RPMI8226 (cell line): ENCODE results near the gene NEU4.
"Not testable (repeated sequence)": the region's sequence is repeated elsewhere in the genome, so short reads cannot be mapped to it uniquely, and the experiment has no call there.

Source experiments
- DNase-seq: peaks from one replicate; pipeline ENCODE4 v3.0.0-alpha.2; 2015

The NEU4 gene

DNA sequence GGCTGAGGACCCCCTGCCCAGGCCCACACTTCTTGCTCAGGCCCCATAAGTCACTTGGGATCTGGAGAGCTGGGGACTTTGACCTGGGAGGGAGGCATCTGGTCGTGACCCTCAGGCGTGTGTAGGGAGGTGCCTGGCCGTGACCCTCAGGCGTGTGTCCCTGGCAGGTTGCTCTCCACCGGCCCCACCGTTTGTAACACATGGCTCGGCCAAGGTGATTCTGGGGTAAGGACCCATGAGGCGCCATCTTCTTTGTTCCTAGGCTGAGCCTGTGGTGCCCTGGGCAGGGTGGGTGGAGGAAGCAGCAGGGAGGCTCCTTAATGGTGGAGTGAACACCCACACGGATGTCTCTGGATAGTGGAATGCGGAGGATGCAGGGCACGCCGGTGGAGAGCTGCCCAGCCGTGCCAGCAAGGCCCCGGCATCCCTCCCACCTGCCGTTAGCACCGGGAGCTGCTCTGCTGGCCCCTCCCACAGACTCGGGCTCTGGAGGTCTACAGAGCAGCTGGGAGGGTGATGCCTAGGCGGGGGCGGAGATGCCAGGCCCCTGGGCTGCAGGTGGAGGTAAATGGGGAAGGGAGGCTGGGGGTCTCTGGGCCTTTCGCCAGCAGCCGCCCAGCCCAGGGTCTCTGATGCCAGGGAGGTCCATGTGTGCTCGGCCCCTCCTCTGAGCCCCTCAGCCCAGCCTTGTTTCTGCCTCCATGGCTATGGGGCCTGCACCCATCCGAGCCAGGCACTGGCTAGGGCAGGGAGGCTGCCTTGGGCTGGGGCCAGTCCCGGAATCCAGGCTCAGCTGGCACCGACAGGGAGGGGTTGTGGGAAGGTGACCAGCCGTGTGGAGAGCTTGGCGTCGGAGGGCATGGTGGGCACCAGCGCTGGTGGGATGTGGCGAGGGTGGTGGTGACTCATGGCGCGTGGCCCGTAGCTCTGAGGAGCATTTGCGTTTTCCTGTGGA, 33.5 kb upstream of the NEU4 start:
- DNase-seq = no peak

DNA sequence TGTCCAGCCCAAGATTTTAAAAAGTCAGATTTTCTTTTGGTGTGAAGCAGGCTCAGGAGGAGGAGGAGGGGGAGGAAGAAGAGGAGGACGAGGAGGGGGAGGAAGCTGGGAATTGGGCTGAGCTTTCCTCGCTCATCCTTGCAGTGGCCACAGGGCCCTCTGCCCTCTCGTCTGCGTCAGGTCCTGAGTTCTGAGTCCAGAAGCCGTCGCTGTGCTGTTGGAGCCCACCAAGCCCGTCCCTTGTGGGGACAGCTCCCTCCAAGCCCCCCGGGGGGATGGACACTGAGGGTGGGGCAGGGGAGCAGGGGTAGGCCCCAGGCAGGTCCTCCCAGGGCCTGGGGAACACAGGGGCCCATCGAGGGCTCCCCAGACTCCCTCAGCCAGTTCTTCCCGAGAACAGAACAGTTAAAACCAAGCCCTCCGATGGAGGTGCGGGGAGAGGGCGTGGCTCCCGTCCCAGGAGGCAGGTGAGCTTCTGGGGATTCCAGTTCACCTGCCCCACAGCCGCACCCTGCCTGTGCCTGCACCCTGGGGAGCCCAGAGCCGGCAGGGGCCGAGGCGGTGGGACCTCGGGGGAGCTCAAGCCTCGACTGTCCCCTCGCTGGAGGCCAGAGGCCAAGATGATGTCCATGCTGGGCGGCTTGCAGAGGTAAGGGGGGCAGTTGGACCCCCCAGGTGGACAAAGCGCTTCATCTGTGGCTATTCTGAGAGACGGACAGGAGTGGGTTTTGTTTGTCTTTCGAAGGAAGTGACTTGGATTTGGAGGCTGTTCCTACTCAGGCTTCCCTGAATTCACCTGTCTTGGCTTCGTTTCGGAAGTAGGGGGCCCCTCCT, 32.4 kb upstream of the NEU4 start, which contains the start of gene GAL3ST2:
GAL3ST2 (plus strand) TSS at position 487 of the 834 bp plus-strand sequence; CDS start at position 621, 134 bp downstream.
- no peak for DNase-seq

DNA sequence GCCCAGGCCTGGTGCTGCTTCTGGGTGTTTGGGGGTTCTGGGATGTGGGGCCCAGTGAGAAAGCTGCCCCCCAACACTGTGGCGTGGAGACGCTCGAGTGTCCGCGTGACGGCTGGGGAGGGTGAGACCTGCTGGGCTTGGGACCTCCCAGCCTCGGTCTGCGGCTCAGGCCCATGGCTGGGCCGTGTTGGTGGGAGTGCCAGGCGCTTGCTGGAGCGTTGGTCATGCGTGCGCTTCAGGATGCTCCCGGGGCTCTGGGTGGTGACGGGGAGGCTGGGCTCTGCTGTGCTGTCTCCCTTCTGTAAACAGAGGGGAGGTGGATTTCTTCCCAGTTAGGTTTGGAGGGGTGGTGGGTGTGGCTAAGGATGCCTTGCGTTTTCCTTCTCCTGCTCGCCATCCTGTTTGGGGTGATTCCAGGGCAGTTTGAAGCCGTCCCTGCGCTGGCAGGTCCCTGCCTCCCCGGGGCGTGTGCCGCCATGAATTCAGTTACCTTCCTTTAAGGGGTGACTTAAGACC, 31.8 kb upstream of the NEU4 start:
- no peak for DNase-seq

DNA sequence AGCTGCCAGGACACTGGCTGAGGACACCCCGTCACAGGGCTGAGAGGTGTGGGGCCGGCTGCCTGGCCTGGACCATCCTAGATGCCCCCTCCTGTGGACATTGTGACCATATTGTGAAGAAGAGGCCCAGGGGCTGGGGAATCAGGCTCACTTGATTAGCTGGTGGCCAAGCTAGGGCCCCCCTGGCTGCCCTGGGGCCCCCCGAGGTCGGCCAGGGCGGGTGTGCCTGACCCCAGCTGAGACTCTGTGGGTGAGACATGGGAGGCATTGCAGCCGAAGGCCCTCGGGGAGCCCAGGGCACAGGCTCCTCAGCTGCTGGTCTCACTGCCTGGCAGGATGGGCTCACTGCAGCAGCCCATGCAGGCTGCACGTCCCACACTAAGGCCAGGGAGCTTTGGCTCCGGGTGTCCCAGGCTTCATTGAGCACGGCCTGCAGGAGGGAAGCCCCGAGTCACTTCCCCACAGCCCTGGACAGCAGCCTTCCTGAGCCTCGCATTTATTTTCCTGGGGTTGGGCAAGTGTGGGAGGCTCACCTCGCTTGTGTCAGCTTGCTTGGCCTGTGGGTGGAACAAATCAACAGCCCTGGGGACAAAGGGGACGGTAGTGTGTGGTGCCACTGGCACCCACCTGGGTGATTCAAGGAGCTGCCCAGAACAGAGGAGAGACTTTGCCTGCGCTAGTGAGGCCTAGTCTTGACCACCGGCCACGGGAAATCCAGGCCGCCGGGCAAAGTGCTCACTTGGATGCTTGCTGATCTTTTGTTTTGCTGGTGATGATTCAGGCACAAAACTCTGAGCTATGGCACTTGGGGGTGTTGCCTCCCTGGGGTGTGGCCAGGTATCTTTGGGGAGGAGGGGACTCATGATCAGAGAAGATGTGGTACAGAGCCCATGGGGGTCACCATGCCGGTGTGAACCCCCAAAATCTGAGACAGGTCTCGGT, 31.0 kb upstream of the NEU4 start:
- DNase-seq = no peak

DNA sequence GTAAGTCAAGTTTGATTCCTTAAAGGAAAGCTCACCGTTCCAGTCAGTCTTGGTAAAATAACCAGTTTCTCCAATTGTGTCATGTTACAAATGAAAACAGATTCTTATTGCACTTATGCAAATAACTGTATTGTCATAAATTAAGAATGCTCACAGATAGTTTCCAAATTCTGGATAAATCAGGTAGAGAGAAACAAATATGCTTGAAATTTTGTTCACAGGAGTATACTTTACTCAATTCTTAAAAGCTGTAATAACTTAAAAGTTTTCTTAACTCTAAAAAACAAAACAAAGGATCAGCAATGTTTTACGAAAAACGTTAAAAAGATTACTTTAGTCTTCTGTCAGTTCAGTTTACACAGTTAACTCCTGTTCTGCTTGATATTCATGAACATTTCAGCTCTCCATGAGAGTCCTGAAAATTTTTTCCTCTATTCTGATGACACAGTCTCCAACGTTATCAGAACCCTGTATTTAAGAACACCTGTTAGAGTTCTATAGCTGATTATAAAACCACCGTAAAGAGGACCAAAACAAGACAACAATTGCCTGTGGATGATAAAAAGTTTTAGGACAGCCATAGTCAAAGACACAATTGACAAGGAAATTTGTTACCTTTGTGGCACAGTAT, 27.9 kb upstream of the NEU4 start:
- no peak for DNase-seq

DNA sequence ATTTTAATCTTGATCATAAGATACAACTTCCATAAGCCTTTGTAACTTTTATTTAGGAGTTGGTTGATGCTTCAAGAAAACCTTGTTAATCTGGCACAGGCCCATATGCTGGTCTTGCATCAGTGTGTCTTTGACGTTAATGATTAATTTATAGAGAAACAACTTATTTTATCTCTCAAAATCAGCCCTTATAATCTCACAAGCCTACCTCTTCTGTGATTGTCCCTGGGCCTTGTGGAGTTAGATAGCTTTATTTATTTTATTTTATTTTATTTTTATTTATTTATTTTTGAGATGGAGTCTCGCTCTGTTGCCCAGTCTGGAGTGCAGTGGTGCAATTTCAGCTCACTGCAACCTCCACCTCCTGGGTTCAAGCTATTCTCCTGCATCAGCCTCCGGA, 26.9 kb upstream of the NEU4 start:
- DNase-seq = not testable (repeated sequence)

DNA sequence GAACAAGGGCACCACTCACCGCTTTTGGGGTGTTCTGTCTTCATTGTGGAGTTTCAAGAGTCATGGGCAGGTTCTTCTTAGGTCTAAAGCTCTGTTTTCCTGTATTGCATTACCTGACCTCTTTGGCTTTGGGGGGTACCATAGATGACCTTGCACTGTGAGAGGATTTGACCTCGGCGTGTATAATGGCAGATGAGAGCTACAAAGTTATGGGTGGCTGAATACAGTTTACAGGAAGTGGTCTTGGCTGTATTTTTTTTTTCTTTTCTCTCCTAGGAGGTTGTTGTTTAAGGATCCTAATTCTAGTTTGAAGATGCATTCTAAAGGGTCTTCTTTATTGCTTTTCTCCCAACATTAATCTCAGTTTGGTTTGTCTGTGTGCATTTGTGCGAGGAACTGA, 20.9 kb upstream of the NEU4 start:
- peak; percentile 0 for DNase-seq

DNA sequence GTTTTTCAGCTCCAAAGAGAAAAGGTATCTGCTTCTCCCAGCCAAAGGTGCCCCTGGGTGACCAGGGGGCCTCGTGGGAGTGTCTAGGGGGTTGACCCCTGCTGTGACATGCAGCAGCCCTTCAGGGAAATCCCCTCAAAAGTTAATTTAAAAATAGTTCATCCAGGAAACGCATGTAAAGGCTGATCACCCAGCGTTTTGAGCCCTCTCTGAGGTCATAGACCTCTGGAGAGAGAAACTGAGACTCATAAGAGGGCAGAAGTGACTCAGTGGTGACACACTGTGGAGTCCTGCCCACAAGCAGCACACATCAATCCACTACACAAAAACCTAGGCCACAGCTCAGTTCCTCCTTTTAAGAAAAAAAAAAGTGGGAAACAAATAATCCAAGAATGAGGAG, 20.4 kb upstream of the NEU4 start:
- DNase-seq = peak; percentile 2

DNA sequence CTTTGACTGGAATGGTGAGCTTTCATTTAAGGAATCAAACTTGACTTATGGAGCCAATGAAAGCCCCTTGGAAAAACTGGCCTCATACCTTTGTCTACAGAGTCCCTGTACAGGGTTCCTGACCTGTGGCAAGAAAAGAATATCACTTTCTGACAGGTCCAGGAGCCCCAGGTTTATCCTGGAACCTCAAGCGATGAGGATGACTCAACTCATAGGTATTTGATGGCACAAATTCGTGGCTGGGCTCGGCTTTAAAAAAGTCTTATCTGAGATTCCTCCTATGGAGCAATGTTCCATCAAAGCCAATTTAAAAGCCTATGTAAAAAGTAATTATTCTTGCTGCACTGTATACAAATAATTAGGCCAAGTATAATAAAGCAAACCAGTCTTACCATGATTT, 17.6 kb upstream of the NEU4 start:
- DNase-seq = peak; percentile 1

DNA sequence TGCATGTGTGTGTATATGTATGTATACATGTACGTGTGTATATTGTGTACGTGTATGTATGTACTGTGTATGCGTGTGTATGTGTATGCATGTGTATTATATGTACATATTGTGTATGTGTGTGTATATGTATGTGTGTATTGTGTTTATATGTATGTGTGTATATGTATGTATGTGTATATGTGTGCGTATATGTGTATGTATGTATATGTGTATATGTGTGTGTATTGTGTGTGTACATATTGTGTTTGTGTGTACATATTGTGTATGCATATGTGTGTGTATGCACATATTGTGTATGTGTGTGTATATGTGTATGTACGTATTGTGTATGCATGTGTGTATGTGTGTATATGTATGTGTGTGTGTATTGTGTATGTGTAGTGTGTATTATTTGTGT, 15.6 kb upstream of the NEU4 start:
- DNase-seq = no peak

DNA sequence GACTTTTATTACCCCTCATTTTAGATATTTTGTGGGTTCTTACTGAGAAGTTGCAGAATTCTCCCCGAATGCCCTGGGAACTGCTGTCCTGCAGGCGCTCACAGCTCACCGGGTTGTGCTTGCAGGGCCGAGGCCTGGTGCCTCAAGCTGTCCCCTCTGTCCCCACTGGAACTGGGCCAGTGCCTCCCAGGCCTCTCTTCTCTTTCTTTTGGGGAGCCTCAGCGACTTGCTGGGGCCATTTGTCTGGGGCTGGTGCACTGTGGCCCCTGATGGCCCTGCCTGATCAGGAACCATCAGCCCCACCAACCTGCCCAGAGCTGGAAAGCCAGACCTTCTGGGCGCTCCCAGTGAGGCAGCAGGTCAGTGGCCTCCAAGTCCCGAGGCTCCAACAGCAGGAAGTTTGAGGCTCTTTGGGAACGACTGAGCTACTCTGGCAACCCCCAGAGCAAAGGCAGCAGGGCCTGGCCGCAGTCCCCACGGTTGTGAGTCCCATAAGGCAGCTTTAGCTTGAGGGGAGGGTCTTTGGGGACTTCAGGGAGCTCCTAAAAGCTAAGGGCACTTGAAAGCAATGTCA, 14.7 kb upstream of the NEU4 start:
- DNase-seq = peak; percentile 0

DNA sequence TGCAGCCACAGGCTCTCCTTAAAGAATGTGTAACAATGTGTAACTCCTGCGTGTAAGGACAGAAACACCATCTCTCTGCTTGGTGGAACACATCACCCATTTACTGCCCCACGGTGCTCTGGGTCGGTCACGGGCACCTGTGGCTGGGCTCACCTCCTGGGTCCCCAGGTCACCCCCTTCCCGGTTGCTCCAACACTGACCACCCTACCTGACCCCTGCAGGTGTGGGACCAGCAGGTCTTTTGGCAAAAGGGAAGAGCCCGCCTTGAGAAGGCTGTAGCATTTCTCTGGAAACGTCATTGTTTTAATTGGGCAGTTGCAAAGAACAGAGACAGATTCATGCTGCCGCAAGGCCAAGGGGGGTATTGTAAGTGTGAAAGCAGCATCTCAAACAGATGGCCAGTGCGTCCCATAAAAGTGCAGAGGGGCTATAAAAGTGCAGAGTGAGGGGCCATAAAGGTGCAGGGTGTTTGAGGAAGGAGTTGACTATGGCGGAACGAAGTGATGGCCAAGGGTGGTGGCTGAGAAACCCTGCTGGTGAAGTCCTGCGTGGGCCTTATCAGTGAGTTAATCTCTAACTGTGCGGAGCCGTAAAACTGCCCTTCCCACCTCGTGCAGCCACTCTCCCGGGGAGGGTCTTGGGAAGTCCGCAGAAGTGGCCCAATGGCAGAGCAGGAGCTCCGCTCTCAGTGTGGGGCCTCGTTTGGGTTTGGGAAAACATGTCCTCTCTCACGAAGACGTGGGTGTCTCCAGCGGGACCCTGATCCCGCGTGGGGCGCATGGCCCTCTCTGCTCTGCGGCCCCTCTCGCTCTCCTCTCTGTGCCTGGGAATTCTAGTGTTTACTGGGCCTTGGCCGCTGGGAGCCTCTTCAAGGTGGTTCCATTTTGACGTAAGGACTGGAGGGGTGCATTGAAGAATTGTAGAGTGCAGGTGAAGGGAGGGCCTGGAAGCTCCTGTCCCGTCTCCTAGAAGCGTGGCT, 13.7 kb upstream of the NEU4 start:
- peak; percentile 0 for DNase-seq

DNA sequence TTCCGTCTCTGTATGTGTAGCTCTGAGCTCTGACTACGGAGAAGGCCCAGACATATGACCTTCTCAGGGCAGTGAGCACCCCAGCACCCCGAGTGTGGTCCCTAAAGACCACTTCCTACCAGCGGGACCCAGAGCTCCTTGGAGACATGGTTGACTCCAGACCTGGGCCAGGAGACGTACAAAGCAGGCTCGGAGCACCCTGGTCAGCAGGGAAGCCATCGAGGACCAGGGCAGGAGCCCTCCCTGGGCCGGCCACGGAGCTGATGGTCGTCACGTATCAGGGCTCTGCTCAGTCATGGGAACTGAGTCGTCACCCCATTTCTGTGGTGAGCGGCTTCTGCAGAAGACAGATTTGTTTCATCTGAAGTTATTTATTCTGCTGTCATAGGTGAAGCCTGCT, 12.8 kb upstream of the NEU4 start:
- no peak for DNase-seq

DNA sequence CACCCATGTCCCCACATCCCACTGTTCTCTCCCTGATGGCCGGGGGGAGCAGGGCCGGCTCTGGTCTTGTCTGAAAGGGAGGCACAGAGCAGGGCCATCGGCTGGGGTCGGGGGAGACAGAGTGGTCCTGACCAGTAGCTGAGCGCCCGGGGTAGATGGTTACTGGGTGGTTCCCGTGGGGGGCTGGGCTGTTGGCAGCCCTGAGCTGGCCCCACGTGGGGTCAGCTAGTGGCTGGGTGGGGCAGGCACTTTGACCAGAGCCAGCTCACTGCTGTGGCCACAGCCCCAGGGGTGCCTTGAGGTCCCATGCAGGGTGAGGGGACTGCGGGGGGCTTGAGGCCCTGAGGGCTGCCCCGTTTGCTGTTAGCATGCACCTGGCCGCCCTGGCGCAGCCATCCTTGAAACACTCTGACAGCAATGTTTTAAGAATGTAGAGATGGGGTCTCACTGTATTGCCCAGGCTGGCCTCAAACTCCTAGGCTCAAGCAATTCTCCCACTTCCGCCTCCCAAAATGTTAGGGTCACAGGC, 12.3 kb upstream of the NEU4 start:
- peak; percentile 0 for DNase-seq

DNA sequence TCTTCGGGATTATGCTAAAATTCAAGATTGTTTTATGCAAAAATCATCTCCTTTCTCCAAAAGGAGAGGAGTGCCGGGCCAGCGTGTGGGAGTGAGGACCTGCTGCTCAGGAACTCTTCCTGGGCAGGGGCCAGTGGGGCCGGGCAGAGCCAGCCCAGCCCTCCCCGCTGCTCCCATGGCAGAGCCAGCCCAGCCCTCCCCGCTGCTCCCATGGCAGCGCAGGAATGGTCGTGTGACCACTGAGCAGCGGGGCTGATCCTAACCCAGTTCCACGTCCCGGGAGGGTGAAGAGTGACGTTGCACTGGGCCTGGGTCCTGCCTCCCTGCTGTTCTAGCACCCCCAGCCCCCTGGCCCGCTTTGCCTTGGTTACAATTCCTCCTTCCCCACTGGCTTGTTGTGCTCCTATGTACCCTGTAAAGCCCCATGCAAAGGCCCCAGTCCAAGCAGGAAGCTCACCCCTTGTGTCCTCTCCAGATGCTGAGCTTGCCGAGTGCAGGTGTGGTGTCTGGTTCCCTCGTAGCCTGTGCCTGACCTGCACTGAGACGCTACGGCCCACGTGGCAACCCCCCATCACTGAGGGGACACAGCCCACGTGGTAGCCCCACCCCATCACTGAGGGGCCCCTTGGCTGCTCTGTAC, 11.4 kb upstream of the NEU4 start:
- peak; percentile 51 for DNase-seq

DNA sequence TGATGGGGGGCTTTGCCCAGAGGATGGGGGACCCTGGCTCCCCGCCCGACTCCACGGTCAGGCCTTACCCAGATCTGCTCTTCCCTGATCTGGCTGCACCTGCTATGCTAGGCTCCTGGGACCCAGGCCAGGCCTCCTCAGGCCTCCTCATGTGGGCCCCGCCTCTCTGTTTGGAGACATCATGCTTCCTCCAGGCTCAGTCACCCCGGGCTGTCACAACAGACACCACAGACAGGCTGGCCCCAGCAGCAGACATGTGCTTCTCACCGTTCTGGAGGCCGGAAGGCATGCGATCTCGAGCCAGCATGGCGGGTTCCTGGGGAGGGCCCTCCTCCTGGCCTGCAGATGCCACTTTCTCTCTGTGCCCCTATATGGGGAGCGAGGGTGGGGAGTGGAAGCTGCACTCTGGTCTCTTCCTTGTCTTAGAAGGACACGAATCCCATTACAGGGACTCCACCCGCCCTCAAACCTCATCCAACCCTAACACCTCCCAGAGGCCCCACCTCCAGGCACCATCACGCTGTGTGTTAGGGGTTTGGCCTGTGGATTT, 10.8 kb upstream of the NEU4 start:
- peak; percentile 77 for DNase-seq

DNA sequence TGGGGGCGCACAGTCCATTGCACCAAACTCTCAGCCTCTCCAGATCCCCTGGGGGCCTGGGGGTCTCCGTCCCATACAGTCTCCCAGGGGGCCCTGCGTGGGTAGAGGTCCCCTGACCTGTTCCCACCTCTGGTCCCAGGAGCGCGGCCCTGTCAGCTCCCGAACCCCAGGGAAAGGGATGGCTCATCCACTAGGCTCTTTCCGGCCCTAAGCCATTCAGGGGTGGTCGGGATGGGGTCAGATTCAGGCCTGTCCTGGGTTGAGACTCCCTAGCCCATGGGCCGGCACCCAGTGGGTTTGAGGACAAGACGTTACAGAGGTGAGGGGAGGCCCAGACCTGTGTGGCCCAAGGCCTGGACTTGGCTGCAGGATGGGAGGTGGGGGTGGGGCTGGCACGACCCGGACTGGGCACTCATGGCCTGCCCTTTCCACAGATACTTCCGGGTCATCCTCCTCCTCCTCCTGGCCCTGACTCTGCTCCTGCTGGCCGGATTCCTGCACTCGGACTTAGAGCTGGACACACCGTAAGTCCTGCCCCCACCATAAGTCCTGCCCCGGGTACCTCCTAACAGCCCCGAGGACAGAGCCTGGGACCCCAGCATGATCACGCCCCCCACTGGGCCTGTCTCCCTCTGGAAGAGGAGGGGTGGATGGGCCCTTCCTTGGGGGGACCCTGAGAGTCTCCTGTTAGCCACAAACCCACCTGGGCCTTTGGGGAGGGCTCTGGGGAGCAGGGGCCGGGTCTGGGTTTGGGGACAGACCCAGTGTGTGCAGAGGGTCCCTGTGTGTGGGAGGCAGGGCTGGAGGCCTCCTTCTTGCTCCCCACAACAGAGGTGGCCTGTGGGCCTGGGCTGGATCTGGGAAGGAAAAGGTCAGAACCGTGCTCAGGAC, 10.1 kb upstream of the NEU4 start:
- DNase-seq = no peak
